CD14-positive monocyte (primary cell): Measurements from ENCODE around the gene PAOX. TPM values are rescaled to one million over a fixed set of nuclear protein-coding genes. Genes with fewer than 3 reads are reported as not detected.
A peak's percentile ranks its signal among the peaks of the same experiment; 100 is the strongest.

Experiments
- DNase-seq, 3 donors: peaks; one replicate each; pipeline ENCODE4 v3.0.0-alpha.2; 2011 to 2022
- H2AFZ ChIP-seq: 2 replicates; pipeline ENCODE4 v1.6.0; 2012; ENCODE audit warnings: mild to moderate bottlenecking, low read depth, low read length, inconsistent platforms; ENCODE audit not compliant: insufficient read depth, poor library complexity, severe bottlenecking
- H3K27ac ChIP-seq, 2 donors: 1 replicate in 1 of 2; 2 replicates in 1 of 2; pipeline ENCODE4 v1.5.1; 2012 to 2013; ENCODE audit warnings: low read length in 2 of 2, control low read depth in 1 of 2, inconsistent platforms in 1 of 2, low read depth in 1 of 2, mild to moderate bottlenecking in 1 of 2
- H3K27me3 ChIP-seq, 2 donors: one replicate each; pipeline versions ENCODE4 v1.6.0 to v1.6.1; 2011 to 2013; ENCODE audit warnings: low read length in 2 of 2; ENCODE audit not compliant: control insufficient read depth in 2 of 2, insufficient read depth in 2 of 2
- H3K36me3 ChIP-seq, 2 donors: replicated peaks in 1 of 2; 1 replicate in 1 of 2; 2 replicates in 1 of 2; pipeline versions ENCODE4 v1.5.1 to v1.6.1; 2012 to 2013; ENCODE audit warnings: low read length in 2 of 2, control low read depth in 1 of 2, inconsistent platforms in 1 of 2, mild to moderate bottlenecking in 1 of 2; ENCODE audit not compliant: insufficient read depth in 2 of 2, control insufficient read depth in 1 of 2
- H3K4me1 ChIP-seq, 2 donors: 1 replicate in 1 of 2; 2 replicates in 1 of 2; pipeline versions ENCODE4 v1.5.1 to v1.6.1; 2012 to 2013; ENCODE audit warnings: low read length in 2 of 2, control low read depth in 1 of 2, inconsistent platforms in 1 of 2, mild to moderate bottlenecking in 1 of 2, moderate library complexity in 1 of 2; ENCODE audit not compliant: insufficient read depth in 2 of 2, control insufficient read depth in 1 of 2
- H3K4me2 ChIP-seq: replicated peaks from 2 replicates; pipeline ENCODE3; 2012; ENCODE audit warnings: low read length, moderate library complexity, mild to moderate bottlenecking; ENCODE audit not compliant: poor library complexity, severe bottlenecking; ENCODE audit errors: extremely low read depth
- H3K4me3 ChIP-seq, 3 experiments: fragments of 200-600 bp in 1 of 3; sonication (generic) in 1 of 3; replicated peaks in 1 of 3; 1 replicate in 2 of 3; 2 replicates in 1 of 3; pipeline ENCODE4 v1.5.1; 2011 to 2013; ENCODE audit warnings: low read length in 3 of 3, mild to moderate bottlenecking in 3 of 3, control low read depth in 2 of 3, low read depth in 2 of 3, inconsistent platforms in 1 of 3, moderate library complexity in 1 of 3
- H3K79me2 ChIP-seq: 2 replicates; pipeline ENCODE4 v1.6.0; 2012; ENCODE audit warnings: mild to moderate bottlenecking, control low read depth, inconsistent platforms, low read length, moderate library complexity; ENCODE audit not compliant: insufficient read depth
- H3K9ac ChIP-seq: 2 replicates; pipeline ENCODE4 v1.6.0; 2017; ENCODE audit warnings: low read length, mild to moderate bottlenecking; ENCODE audit not compliant: insufficient read depth, poor library complexity, severe bottlenecking
- H3K9me3 ChIP-seq, 2 donors: replicated peaks in 1 of 2; 1 replicate in 1 of 2; 2 replicates in 1 of 2; pipeline versions ENCODE4 v1.5.1 to v1.6.1; 2012 to 2013; ENCODE audit warnings: low read length in 2 of 2, control low read depth in 1 of 2; ENCODE audit not compliant: control insufficient read depth in 1 of 2, insufficient read depth in 1 of 2
- H4K20me1 ChIP-seq: 2 replicates; pipeline ENCODE4 v1.6.0; 2012; ENCODE audit warnings: mild to moderate bottlenecking, low read length, control low read depth, moderate library complexity; ENCODE audit not compliant: insufficient read depth
- H3K27ac Mint-ChIP-seq, 7 donors: one replicate each; pipeline ENCODE4 v1.8.0; 2020; ENCODE audit warnings: mild to moderate bottlenecking in 7 of 7, mixed read lengths in 7 of 7, moderate library complexity in 6 of 7, inconsistent platforms in 2 of 7
- H3K27me3 Mint-ChIP-seq, 3 donors: one replicate each; pipeline ENCODE4 v1.8.0; 2021 to 2022; ENCODE audit warnings: low read depth in 3 of 3, mild to moderate bottlenecking in 3 of 3, mixed read lengths in 3 of 3, moderate library complexity in 3 of 3, inconsistent platforms in 1 of 3
- H3K36me3 Mint-ChIP-seq, 2 donors: one replicate each; pipeline ENCODE4 v1.8.0; 2020; ENCODE audit warnings: mixed read lengths in 2 of 2, inconsistent platforms in 1 of 2, mild to moderate bottlenecking in 1 of 2
- H3K4me1 Mint-ChIP-seq: one replicate; pipeline ENCODE4 v1.8.0; 2020; ENCODE audit warnings: mild to moderate bottlenecking, mixed read lengths
- H3K4me3 Mint-ChIP-seq, 2 donors: one replicate each; pipeline ENCODE4 v1.8.0; 2020; ENCODE audit warnings: mild to moderate bottlenecking in 2 of 2, mixed read lengths in 2 of 2, moderate library complexity in 1 of 2
- H3K9me3 Mint-ChIP-seq, 7 donors: one replicate each; pipeline ENCODE4 v1.8.0; 2020 to 2022; ENCODE audit warnings: mixed read lengths in 7 of 7, mild to moderate bottlenecking in 6 of 7, moderate library complexity in 6 of 7, inconsistent platforms in 2 of 7
- WGBS: methylation state at CpG from one replicate; pipeline ENCODE4 v1.1.5; 2013; ENCODE audit warnings: missing lambda C conversion rate; ENCODE audit not compliant: insufficient coverage; 5-methylcytosine and 5-hydroxymethylcytosine counted together
- intact Hi-C, 2 donors: fragments of 100-400 bp; cut with micrococcal nuclease; formaldehyde crosslinking; loops; one replicate each; pipeline versions ENCODE4 v1.15.0 to v1.15.1; 2023
- polyA plus RNA-seq, 3 donors: library from polyadenylated mRNA; depleted of rRNA in 1 of 3; unstranded in 2 of 3; stranded (reverse) in 1 of 3; fragments of 300-500 nt in 2 of 3; fragments of >200 nt in 1 of 3; fragmentation: Illumina TruSeq in 2 of 3; gene quantifications; 1 replicate in 2 of 3; 2 replicates in 1 of 3; pipeline ENCODE4 v1.2.3, GENCODE V29; 2012 to 2021
- TF ChIP-seq, protein P1 (sequence below): fragments of 200-600 bp; IDR thresholded peaks from one replicate; pipeline ENCODE4 v1.8.0; 2022; ENCODE audit warnings: antibody characterized with exemption, mild to moderate bottlenecking

PAOX gene
- polyA plus RNA-seq, 3 donors, result 3.9 to 9.5 (median 9.3) TPM

DNA sequence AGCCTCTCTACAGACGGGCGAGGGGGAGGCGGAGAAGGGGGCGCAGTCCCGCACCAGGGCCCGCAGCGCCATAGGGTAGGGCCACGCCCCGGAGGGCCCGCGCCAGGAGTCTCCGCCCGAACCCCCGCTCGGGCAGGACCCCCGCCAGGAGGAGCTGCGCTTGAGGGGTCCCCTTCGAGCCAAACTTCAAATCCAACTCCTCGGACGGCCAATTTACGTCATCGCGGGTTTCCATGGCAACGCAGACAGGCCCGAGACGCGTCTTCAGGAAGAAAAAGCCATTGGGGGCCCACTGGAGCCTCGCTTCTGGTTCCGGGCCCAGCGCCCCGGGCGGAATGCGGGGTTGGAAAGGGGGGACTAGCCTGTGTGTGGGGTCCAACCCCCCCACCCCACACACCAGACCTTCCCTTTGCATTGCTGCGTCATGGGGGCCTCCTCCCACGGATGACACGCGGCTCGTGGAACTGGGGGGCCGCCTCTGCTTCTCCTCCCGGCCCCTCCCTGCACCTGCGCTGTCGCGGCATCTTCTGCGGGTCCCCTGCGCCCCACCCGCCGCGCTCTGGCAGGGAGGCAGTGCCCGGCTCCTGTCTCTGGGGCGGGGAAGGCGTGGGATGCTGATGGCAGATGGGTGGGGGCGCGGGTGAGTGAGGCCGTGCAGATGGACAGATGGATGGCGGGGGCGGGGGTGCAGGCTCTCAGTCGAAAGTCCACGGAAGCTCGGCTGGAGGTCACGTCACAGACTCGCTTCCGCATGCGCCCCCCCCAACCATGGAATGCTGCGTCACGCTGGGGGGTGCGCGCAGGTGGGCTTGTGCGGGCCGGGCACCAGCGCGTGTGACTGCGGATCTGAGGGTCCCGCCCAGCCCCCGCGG is 43.6 kb upstream of the PAOX start:
- intact Hi-C loops, result no loop called here
- no peaks in the 10 kb centered on the region for H3K79me2 ChIP-seq
- TF ChIP-seq, protein P1, sequence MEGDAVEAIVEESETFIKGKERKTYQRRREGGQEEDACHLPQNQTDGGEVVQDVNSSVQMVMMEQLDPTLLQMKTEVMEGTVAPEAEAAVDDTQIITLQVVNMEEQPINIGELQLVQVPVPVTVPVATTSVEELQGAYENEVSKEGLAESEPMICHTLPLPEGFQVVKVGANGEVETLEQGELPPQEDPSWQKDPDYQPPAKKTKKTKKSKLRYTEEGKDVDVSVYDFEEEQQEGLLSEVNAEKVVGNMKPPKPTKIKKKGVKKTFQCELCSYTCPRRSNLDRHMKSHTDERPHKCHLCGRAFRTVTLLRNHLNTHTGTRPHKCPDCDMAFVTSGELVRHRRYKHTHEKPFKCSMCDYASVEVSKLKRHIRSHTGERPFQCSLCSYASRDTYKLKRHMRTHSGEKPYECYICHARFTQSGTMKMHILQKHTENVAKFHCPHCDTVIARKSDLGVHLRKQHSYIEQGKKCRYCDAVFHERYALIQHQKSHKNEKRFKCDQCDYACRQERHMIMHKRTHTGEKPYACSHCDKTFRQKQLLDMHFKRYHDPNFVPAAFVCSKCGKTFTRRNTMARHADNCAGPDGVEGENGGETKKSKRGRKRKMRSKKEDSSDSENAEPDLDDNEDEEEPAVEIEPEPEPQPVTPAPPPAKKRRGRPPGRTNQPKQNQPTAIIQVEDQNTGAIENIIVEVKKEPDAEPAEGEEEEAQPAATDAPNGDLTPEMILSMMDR, result no peak
- H4K20me1 ChIP-seq, result no peaks in the 10 kb centered on the region
- H3K27me3 Mint-ChIP-seq, result peaks cover 32 to 48% (median 43%) of the 10 kb centered on the region in 3 donors
- peaks cover 5 to 33% of the 10 kb centered on the region in 2 donors for H3K9me3 ChIP-seq
- WGBS, result 2% methylated on average over 57 of the region's 75 CpGs
- no peak overlapping the region for H3K27ac Mint-ChIP-seq
- peak overlapping the region; percentile 8 for H3K9ac ChIP-seq
- H3K4me2 ChIP-seq, result peak overlapping the region; percentile 48
- peak overlapping the region; percentile 9 to 70 for H3K4me3 Mint-ChIP-seq
- H3K4me1 Mint-ChIP-seq, result peaks cover 7% of the 10 kb centered on the region
- H3K36me3 ChIP-seq, result no peaks in the 10 kb centered on the region
- H3K27ac ChIP-seq, result no peak overlapping the region
- H3K36me3 Mint-ChIP-seq, result no peaks in the 10 kb centered on the region
- H3K4me3 ChIP-seq, result peak overlapping the region in 1 of 3 experiments; percentile 44
- H2AFZ ChIP-seq, result peak overlapping the region; percentile 41
- peaks cover 11 to 63% of the 10 kb centered on the region in 2 donors for H3K27me3 ChIP-seq
- H3K4me1 ChIP-seq, result peaks cover 7 to 12% of the 10 kb centered on the region in 2 donors
- peak; percentile 28 to 68 (median 44) for DNase-seq
- peaks cover 0 to 18% (median 7%) of the 10 kb centered on the region in 7 donors for H3K9me3 Mint-ChIP-seq

DNA sequence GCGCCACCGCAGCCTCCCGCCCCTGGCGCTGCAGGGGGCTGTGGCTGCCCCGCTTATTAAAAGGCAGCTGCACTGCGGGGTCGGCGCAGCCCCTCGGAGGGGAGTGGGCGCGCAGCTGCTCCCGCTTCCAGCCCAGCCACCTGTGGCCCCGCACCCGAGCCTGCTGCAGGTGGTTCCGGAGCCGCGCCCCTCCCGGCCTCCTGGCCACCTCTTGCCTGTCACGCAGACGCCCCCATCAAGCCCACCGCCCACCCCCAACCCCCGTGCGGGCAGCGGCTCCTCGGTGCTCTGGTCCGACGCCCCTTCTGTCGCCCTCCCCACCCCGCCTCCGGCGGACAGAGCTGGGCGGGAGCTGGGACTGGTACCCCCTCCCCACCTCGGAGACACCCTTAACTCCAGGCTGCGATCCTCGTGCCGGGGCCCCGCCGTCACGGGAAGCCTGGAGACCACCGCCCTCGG is 42.9 kb upstream of the PAOX start:
- no peaks in the 10 kb centered on the region for H4K20me1 ChIP-seq

More for the DNA sequence above, 42.9 kb upstream of the PAOX start:
- TF ChIP-seq, protein P1, result no peak
- H3K9me3 Mint-ChIP-seq, result peaks cover 0 to 18% (median 8%) of the 10 kb centered on the region in 7 donors
- no peaks in the 10 kb centered on the region for H3K79me2 ChIP-seq
- no peak overlapping the region for H3K9ac ChIP-seq
- peak overlapping the region in 1 of 3 experiments; percentile 44 for H3K4me3 ChIP-seq
- H3K36me3 Mint-ChIP-seq, result no peaks in the 10 kb centered on the region
- peaks cover 7% of the 10 kb centered on the region for H3K4me1 Mint-ChIP-seq
- H3K27me3 ChIP-seq, result peaks cover 11 to 58% of the 10 kb centered on the region in 2 donors
- H2AFZ ChIP-seq, result no peak overlapping the region
- 9% methylated on average over 34 of the region's 41 CpGs for WGBS
- no peaks in the 10 kb centered on the region for H3K36me3 ChIP-seq
- intact Hi-C loops, result no loop called here
- H3K4me3 Mint-ChIP-seq, result no peak overlapping the region
- H3K9me3 ChIP-seq, result peaks cover 5 to 33% of the 10 kb centered on the region in 2 donors
- no peak for DNase-seq
- H3K4me1 ChIP-seq, result peaks cover 7 to 12% of the 10 kb centered on the region in 2 donors
- peak overlapping the region; percentile 48 for H3K4me2 ChIP-seq
- H3K27ac Mint-ChIP-seq, result no peak overlapping the region
- peaks cover 28 to 43% (median 38%) of the 10 kb centered on the region in 3 donors for H3K27me3 Mint-ChIP-seq
- H3K27ac ChIP-seq, result no peak overlapping the region
